NCI-H2196 treated with DMSO at 0.1 percent for 48 hours (cell line): ENCODE measurements around the gene YWHAG.
"Not testable (repeated sequence)": the region's sequence is repeated elsewhere in the genome, so short reads cannot be mapped to it uniquely, and the experiment has no call there.

Experiments used
- DNase-seq: peaks from one replicate; lab custom pipeline; 2025; ENCODE audit not compliant: unreplicated experiment; lab: John Stamatoyannopoulos, UW

Gene YWHAG

GRCh38 chr7:76358481-76359110 lies at the start of gene YWHAG:
Gene YWHAG (minus strand): TSS chr7:76358991. CDS start chr7:76358808, 183 bp downstream.
- DNase-seq, result peak; percentile 85

- DNase-seq, result no peak
Measured at GRCh38 chr7:76408121-76408560, 49.4 kb upstream of the YWHAG start.

DNA sequence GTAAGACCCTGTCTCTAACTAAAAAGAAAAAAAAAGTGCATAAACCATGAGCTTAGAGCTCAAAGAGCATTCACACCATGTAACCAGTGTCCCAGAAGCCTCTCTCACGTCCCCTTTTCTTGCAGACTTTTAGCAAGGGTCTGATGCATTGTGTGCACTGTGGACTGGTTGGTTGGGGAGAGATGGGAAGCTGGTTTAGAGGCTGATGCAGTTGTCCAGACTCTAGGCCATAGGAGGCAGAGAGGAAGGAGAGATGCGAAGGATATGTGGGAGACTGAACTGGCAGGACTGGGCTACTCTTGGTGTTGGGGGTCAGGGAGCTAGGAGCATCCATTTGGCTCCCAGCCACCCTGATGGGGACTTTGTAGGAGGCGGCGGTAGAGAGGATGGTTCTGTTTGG lies 48.9 kb upstream of the YWHAG start:
- DNase-seq, result no peak

DNA sequence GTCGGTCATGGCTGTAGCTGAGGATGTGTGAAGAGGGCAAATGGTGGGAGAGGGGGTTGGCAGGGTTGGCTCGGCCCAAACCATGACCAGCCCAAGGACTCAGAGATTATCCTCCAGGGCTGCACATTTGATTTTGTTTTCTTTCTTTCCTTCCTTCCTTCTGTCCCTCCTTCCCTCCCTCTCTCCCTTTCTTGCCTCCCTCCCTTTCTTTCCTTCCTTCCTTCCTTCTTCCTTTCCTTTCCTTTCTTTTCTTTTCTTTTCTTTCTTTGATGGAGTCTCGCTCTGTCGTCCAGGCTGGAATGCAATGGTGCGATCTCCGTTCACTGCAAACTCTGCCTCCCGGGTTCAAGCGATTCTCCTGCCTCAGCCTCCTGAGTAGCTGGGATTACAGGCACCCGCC lies 46.9 kb upstream of the YWHAG start:
- no peak for DNase-seq

DNA sequence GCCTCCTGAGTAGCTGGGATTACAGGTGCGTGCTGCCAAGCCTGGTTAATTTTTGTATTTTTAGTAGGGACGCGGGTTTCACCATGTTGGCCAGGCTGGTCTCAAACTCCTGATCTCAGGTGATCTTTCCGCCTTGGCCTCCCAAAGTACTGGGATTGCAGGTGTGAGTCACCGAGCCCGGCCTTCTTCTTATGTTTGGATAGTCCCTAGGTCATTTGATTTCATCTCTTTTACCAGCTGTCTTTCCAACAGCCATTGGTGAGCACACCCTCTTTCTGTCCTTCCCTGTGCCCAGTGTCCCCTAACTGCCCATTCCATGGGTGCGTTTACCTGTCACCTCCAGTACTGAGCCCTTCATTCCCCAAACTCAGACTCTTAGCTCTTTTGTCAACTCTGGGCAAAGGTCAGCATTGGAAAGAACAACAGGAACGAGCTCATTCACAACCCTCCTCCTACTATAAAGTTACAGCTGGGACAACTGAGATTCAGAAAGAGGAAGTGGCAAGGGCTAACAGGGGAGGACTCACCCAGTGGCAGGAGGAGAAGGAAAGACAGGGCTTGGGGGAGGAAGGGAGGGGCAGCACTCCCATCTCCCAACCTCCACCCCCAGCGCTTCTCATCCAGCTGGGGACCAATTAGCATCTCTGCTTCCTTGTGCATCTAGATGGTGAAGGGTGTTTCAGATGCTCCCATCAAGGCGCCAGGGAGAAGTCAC lies 45.1 kb upstream of the YWHAG start:
- DNase-seq, result no peak

GRCh38 chr7:76403097-76403496 lies 44.3 kb upstream of the YWHAG start:
- DNase-seq, result not testable (repeated sequence)

DNA sequence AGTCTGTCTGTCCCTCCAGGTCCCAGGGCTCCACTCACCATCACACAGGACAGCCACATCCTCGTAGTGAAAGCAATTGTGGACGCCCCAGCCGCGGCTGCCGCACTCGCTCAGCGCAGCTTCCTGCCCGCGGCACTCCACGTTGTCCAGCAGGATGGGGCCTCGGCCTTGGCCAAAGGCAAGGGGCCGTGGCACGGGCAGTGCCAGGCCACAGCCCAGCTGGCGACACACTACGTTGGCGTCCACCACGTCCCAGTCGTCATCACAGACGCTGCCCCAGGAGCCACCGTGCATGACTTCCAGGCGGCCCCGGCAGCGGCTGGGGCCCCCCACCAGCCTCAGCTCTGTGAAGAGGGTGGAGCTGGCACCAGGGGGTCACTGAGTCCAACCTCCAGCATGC lies 41.5 kb upstream of the YWHAG start:
- DNase-seq, result no peak

GRCh38 chr7:76397409-76398183 lies 38.8 kb upstream of the YWHAG start:
- no peak for DNase-seq

GRCh38 chr7:76396864-76397263 lies 38.1 kb upstream of the YWHAG start:
- DNase-seq, result no peak

DNA sequence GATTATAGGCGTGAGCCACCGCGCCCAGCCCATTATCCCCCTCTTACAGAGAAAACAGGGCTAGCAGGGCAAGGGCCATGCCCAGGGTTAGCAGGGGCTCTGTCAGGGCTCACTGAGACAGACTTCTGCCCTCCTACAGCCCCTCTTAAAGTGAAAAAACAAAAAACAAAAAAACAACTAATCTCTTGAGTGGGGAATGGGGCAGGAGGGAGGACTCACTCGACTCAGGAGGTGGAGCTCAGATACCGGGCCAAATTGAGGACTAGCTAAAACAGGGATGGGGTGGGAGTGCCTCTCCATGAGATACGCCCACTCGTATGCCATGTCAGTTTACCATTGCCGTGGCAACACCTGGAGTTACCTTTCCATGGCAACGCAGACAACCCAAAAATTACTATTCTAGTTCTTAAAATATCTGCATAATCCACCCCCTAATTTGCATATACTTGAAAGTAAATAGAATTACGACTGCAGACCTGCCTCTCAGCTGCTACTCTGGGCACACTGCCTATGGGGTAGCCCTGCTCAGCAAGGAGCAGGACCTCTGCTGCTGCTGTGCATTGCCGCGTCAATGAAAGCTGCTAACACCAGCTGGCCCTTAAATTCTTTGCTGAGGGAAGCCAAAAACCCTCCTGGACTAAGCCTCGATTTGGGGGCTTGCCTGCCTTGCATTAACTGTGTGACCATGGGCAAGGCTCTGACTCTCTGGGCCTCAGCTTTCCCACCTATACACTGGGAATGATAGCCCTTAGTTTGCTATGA lies 37.4 kb upstream of the YWHAG start:
- DNase-seq, result peak; percentile 34

GRCh38 chr7:76395605-76395964 lies 36.8 kb upstream of the YWHAG start:
- not testable (repeated sequence) for DNase-seq

DNA sequence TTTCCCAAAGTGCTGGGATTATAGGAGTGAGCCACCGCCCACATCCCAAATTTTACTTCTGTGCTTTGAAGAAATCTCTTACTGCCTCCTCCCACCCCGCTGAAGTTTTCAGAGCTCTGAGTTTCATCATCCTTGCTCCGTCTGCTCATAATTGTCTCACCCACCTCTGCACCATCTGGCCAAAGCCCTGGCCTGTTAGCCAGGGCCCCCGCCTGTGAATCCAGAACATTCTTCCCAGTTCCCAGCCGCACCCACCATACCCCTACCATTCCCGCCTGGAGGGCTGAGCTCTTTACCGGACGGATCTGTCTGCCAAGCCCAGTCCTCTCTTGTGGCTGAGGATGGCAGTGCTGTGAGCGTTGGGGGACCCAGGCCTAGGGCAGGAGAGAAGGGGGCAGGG lies 36.2 kb upstream of the YWHAG start:
- DNase-seq, result no peak

- DNase-seq, result peak; percentile 91
Measured at GRCh38 chr7:76393116-76394031, 34.6 kb upstream of the YWHAG start.

GRCh38 chr7:76392531-76393115 lies 33.8 kb upstream of the YWHAG start:
- DNase-seq, result no peak

DNA sequence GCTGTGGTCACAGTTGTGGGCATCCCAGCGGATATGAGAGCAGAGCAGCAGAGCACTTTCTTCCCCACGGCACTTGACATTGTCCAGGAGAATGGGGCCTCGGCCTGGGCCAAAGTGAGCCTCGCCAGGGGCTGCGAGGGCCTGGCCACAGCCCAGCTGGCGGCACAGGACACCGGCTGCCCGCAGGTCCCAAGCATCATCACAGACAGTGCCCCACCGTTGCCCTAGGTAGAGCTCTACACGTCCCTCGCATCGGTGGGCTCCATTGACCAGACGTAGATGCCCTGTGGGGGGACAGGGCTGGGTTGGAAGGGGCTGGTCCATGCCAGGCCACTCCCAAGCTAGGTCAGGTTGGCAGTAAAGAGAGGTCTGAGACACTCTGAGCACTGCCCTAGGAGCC lies 31.3 kb upstream of the YWHAG start:
- DNase-seq, result no peak

GRCh38 chr7:76387789-76388188 lies 29.0 kb upstream of the YWHAG start:
- not testable (repeated sequence) for DNase-seq

DNA sequence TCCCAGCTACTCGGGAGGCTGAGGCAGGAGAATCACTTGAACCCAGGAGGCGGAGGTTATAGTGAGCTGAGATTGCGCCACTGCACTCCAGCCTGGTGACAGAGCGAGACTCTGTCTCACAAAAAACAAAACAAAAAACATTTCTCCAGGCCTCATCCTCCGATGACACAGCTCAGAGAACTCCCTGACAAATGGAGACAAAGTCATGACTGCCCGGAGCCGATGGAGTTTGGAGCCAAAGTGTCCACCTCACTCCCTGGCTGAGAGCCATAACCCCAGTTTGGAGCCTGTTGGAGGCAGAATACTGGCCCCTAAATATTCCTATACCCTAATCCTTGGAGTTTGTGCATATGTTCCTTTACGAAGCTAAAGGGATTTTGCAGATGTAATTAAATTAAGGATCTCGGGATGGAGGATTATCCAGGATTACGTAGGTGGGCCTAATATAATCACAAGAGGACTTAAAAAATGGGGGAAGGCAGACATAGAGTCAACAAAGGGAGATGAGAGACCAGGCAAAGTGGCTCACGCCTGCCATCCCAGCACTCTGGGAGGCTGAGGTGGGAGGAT lies 28.0 kb upstream of the YWHAG start:
- DNase-seq, result no peak

DNA sequence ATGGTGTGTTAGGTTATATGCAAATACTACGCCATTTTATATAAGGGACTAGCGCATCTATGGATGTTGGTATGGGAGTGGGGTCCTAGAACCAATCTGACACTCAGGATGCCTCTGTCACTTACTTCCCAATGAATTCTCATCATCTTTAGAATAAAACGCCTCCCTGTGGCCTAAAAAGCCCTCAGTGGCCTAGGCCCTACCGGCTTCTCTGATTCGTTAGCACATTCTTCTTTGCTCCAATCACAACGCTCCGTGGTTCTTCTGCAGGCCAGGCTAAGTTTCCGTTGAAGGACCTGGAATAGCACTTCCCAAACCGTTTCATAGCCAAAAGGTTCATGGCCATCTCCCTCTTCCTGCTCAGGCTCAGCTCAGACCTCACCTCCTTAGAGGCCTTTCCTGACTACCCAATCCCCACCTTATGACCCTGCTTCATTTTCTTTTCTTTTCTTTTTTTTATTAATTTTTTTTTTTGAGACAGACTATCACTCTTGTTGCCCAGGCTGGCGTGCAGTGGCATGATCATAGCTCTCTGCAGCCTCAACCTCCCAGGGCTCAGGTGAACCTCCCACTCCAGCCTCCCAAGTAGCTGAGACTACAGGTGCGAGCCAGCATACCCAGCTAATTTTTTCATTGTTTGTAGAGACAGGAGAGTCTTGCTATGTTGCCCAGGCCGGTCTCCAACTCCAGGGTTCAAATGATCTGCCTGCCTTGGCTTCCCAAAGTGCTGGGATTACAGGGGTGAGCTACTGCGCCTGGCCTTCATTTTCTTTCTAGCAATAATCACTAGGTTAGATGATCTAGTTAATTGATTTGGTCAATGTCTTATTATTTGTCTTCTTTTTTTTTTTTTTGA lies 24.5 kb upstream of the YWHAG start:
- DNase-seq, result no peak

DNA sequence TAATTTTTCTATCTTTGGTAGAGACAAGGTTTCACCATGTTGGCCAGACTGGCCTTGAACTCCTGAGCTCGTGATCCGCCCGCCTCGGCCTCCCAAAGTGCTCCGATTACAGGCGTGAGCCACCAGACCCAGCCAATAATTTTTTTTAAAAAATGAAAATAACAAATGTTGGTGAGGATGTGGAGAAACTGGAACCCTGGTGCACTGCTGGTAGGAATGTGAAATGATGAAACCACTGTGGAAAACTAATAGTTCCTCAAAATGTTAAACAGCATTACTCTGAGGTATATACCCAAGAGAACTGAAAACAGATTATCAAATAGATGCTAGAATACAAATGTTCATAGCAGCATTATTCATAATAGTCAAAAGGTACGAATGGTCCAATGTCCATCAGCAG lies 23.0 kb upstream of the YWHAG start:
- no peak for DNase-seq
